Ammon's horn (tissue), 1 donor: ENCODE data around the gene MICOS13.
"Not testable (repeated sequence)": the region's sequence is repeated elsewhere in the genome, so short reads cannot be mapped to it uniquely, and the experiment has no call there.

Experiments
- DNase-seq: peaks from one replicate; pipeline ENCODE4 v3.0.0-alpha.2; 2016; ENCODE audit warnings: low spot score

The MICOS13 gene, protein sequence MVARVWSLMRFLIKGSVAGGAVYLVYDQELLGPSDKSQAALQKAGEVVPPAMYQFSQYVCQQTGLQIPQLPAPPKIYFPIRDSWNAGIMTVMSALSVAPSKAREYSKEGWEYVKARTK

DNA sequence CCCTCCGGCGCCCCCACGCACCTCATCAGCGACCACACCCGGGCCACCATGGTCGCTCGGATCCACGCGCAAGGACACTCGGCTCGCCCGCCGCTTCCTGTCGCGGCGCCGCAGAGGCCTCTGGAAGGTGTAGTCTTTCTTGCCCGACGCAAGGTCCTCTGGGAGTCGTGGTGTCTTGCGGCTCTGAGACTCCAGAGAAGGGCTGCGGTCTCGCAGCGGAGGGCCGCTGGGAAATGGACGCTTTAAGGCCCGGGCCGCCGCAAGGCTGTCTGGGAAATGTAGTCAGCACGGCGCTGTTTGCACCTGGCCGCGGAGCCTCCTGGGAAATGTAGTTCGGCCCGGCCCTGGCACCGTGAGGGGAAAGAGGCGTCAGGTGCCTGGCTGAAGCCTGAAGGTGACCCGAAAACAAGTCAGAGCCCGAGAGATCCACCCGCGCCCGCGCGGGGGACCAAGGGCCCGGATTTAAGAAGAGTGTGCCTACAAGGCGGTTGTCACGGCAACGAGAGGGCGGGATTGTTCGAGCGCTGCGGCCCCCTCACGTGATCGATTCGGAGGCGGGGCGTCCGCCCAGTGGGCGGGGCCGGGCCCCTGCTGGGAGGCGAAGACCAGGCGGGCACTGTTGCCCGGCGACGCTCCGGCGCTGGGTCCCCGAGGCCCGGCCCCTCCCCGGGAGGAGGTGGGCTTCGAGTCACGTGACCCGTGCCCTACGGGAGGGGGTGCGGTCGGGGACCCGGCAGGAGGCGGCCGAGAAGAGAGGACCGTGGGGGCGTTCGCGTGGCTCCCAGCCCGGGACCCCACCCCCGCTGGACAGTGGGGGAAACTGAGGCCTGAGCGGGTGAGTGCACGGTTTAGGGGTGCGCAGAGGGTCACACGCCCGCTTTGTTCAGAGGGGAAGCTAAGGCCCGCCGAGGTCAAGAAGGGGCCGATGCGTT lies at the start of gene MICOS13, which contains the start of gene HSD11B1L:
MICOS13 (minus strand) TSS at position 80 of the 932 bp plus-strand sequence; CDS start at position 50, 30 bp downstream.
HSD11B1L (plus strand) TSS at position 591 of the 932 bp plus-strand sequence. CDS start 3,806 bp downstream, outside the sequence.
- DNase-seq: peak; percentile 99

DNA sequence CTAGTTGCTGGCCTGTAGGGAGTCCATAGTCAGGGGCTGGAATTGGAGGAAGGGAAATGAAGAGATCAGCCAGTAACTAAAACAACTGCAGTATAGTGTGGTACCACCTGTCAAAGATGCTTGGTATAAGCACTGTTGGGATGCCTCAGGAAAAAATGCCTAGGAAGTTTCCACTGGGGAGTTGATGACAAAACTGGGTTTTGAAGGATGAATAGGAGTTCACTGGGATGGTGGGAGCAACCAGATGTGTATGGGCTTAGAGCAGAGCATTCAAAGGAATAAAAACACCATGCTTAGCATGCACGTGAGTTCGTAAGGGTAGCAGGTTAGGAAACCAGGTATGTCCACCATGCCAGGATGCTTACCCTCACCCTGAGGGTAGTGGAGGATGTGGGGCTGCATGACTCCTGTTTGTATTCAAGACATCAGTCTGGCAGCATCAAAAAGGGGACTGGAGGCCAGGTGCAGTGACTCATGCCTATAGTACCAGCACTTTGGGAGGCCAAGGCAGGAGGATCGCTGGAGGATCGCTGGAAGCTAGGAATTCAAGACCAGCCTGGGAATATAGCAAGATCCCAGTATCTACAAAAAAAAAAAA lies 47.2 kb upstream of the MICOS13 start:
- DNase-seq: no peak

DNA sequence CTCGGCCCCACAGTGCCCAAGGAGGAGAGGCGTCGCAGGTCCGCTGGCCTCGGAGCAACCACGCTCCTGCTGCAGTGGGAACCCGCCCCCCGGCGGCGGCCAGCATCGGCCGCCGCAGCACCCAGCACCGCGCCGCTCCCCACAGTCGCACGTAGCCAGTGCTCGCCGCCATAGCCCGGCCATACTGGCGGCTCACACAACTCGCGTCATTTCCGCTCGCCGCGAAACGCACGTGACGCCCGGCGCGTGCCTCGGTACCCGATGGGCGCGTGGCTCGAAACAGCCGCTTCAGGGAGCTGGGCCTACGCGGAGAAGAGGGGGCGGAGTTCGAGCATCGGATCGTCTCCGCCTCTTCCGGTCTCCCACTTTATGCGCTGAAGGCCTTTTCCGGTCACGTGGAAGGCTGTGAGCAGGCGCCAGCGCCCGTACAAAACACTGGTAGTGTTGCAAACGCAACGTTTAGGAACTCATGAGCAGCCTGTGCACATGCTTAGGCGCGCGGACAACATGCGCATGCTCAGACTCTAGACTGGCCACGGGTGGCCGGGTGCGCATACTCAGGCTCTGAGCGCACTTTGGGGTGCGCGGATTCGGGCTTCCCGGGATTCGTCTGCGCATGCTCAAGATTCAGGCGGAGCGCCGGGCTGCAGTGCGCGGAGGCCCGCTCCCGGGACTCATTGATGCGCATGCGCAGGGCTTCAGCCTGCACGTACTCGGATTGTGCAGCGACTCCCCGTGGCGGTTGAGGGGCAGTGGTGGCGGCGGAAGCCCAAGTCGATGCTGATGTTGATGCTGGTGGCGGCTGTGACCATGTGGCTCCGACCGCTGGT lies 39.9 kb upstream of the MICOS13 start, which contains the start of the genes CATSPERD and LONP1:
CATSPERD (plus strand) TSS at position 677 of the 830 bp plus-strand sequence; CDS start at position 778, 101 bp downstream.
LONP1 (minus strand) TSS at position 186 of the 830 bp plus-strand sequence; CDS start at position 172, 14 bp downstream.
- peak; percentile 99 for DNase-seq

DNA sequence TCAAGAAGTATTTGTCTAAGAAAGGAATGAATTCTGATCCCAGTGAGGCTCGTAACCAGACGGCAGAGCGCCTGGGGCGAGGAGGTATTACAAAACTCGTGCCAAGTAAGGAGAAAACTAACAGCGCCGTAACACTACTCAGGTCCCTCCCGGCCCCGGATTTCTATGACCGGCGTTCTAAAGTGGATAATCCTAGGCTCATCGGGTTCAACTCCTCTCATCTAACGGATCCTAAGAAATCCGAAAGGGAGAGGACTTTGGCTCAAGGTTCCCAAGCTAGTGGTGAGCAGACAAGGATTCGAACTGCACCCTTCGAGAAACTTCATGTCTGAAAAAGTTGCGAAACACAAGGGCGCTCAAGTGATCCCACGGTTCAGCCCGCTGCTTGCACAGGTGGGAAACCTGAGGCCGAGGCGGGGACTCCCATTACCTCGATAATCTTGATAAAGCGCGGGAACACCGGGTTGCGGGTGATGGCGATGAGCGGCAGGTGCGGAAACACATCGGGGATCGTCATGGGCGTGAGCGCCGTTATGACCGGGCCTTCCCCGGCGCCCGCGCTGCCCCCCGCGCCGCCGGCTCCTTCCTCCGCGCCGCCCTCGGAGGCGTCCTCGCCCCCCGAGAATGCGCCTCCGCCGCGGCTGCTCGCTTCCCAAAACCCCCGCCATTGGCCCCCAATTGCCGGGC lies 39.1 kb upstream of the MICOS13 start:
- no peak for DNase-seq

DNA sequence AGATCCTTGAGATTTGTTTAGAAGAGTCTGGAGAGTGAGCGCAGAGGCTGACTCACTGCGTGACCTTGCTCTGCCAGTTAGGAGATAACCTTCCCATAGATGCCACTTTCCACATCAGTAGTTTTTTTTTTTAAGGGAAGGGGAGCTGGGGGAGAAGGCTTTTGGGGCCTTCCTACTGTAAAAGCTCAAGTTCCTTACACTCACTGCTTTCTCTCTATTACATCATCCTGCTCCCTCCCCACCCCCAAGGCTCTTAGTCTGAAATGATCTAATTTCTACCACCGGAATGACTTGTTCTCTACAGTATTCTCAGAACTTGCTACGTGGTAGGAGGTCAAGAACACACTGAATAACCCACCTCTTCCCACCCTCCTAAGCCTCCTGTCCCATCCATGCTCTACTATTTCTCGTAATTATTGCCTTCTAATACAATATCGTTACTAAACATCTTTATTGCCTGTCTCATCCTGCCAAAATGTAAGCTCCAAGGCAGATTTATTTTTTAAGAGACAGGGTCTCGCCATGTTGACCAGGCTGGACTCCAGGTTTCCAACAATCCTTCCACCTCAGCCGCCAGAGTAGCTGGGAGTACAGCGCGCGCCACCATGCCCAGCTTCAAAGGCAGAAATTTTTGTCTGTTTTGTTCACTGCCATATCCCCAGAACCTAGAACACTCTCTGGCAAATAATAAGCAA lies 38.4 kb upstream of the MICOS13 start:
- no peak for DNase-seq

DNA sequence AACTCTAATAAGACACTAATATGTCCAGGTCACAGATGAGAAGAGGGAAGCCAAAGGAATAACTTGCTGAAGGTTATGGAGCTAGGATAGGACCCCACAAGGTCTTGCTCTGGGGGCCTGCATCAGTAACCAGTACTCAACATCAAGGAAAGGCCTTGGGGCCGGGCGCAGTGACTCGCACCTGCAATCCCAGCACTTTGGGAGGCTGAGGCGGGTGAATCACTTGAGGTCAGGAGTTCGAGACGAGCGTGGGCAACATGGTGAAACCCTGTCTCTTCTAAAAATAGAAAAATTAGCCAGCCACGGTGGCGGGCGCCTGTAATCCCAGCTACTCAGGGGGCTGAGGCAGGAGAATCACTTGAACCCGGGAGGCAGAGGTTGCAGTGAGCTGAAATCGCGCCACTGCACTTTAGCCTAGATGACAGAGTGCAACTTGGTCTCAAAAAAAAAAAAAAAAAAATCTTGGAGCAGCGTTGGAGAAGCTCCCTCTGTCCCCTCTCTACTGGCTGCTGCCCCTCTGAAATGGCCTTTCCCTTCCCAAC lies 37.8 kb upstream of the MICOS13 start:
- no peak for DNase-seq

DNA sequence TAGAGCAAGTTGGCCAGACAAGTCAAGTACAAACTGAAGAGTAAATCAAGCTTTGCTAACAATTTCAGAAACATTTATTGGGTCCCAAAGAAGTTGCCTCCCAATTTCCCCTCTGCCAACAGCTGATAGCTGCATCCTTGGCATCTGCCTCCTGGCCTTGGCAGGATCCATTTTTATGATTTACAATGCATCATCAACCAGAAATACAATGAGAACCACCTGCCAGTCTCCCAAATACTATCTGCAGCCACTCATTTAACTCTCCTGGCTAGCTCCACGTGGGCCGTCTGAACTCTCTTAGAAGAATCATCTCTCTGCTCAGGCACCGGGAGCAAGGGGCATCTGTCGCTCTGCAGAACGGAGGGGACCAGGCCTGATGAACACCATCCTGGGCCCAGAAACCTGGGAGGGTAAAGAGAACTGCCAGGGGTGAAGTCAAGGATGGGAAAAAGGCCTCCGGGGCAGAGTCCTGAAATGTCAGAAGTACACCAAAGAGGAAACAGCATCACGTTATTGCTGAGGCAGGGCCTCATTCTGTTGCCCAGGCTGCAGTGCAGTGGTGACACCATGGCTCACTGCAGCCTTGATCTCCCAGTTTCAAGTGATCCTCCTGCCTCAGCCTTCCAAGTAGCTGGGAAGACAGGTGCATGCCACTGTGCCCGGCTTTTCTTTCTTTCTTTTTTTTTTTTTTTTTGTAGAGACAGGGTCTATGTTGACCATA lies 37.1 kb upstream of the MICOS13 start:
- DNase-seq: no peak

DNA sequence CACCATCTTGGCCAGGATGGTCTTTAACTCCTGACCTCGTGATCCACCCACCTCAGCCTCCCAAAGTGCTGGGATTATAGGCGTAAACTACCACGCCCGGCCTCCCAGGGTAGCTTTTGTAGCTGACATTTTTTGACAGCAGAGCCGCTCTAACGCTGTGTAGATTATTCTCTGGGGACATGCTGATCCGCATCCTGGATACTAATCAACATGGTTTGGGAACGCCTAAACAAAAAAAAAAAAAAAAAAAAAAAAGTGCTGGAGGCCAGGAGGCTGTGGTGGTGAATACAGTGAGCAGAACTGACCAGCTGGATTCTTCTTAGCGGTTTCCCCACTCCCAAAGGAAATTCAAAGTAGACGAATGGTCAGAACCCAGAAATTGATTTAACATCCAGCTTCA lies 34.5 kb upstream of the MICOS13 start:
- DNase-seq: no peak

DNA sequence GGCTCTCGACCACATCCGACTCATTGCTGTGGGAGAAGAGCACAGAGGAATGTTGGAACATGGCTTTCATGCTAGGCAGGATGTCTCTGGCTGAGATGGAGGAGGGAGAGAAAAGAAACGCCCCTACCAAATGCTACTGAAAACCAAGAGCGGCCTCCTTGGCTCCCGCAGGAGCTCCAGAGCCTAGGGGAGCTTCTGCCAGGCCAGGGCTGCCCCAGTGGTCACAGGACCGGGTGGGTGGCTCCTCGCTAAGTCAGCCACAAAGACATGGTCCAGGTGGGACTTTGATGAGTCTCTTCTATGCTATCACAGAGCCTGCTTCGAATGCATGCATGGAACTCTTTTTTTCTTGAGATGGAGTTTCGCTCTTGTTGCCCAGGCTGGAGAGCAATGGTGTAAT lies 32.9 kb upstream of the MICOS13 start:
- DNase-seq: no peak

DNA sequence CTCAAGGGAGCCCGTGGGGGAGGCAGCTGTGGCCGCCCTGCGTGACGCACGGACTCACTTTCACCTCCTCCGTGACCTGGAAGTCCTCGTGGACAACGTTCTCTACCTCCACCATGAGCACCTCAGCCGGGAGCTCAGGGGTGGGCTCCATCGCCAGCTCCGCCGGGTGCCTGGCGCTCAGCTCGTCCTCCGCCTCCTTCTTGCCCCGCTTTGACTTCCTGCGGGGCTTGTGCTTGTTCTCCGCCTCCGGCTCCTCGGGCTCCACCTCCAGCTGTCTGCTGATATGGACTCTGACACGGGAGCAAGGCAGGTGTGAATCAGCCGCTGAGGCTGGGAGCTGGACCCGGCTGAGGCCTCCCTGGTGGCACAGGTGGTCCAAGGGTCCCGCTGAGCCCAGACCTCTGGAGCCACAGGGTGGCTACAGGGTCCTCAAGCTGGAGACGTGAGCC lies 31.4 kb upstream of the MICOS13 start:
- no peak for DNase-seq

DNA sequence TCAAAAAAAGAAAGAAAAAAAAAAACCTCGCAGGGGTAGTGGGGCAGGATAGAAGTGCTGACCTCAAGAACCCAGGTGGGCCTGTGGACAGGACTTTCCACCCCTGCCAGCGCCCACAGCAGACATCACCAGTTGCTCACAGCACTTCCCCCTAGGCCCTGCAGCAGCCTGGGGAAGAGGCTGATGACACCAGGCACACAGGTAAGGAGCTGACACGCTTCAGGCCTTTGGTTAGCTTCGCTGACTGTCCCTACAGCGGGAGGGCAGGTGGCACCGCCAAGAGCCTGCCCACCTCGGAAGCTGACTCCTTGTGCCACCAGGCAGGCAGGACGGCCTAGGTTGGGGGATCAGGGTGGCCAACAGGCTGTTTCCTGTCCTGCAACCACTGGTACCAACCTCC lies 30.7 kb upstream of the MICOS13 start:
- DNase-seq: no peak

DNA sequence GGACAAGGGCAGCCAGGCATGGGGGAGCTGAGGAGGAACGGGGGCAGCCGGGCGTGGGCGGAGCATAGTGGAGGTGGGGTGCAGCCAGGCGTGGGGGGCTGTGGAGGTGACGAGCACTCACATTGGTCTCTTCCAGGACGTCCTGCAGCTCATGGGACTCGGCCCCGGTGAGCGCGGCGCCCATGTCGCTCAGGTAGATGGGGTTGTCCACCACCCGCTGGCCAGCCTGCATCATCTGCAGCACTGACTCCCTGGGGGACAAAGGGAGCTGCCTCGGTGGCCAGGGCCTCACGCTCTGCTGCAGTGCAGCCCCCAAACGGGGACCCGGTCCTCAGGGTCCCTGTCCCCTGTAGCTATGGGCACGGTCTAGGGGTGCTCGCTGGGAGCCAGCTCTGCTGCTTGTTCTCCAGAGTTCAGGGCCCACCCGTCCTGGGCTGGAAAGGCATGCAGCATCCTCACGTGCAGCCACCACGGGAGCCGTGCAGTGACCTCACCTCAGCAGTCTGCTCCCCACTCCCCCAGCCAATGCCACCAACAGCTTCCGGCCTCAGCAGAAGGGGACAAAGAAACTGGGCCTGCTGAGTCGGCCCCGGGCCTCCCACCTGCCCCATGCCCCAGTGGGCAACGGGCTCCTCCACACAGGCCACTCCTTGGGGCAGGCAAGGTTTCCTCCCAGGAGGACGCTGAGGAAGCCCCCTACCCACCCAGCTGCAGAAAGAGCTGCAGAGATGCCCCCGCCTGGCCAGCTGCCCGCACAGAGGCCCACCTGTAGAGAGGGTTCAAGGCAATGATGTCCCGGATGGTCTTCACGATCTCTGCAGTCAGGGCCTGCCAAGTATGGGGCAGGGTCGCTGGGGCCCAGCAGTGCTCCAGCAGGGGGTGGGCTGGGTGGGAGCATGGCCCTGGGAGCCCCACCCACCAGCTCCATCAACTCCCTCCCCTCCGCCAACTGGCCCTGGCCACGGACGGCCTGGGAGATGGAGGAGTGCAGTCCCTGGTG lies 27.6 kb upstream of the MICOS13 start:
- DNase-seq: no peak

DNA sequence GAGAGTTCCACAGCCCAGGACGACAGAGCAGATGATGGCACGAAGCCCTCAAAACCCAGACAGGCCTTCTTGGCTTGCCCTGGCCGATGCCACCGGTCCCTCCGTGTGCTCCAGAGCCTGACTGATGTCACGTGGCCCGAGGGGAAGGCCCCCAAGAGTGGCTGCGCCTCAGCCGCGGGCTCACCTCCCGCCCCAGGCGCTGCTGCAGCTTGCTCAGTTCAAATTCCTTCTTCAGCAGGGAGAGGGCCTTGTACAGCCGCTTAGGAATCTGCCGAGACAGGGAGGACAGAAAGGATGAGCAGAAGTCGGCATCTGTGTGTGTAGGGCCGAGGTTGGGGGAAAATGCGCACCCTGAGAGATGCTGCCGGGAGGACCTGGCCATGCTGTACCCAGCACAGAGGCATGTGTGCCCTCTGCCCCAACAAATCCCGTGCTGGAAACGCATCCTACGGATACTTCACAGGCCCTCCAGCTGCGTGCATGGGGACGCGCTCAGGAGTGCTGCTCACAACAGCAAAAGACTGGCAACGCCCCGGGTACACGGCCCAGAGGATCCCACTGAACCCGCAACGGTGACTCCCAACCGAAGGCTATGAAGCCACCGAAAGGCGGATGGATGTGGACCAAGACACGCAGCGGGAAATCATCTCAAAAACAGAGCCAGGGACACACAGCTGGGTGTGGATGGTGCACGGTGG lies 26.7 kb upstream of the MICOS13 start:
- no peak for DNase-seq

DNA sequence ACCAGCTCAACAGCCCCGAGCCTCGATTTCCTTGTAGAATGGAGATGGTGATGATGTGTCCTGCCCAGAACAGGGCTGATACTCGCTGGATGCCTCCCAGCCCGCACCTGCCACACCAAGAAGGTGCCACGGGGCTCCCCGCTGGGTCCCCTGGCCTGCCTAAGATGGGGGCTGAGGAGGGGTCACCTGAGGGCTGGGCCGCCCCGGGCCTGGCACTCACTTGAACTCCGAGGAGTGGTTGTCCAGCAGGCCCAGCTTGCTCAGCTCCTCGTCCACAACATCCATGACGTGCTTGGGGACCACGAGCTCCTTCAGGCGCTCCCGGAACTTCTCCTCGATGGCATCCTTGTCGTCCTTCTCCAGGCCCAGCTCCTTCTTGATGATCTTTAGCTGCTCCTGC lies 25.2 kb upstream of the MICOS13 start:
- DNase-seq: no peak

DNA sequence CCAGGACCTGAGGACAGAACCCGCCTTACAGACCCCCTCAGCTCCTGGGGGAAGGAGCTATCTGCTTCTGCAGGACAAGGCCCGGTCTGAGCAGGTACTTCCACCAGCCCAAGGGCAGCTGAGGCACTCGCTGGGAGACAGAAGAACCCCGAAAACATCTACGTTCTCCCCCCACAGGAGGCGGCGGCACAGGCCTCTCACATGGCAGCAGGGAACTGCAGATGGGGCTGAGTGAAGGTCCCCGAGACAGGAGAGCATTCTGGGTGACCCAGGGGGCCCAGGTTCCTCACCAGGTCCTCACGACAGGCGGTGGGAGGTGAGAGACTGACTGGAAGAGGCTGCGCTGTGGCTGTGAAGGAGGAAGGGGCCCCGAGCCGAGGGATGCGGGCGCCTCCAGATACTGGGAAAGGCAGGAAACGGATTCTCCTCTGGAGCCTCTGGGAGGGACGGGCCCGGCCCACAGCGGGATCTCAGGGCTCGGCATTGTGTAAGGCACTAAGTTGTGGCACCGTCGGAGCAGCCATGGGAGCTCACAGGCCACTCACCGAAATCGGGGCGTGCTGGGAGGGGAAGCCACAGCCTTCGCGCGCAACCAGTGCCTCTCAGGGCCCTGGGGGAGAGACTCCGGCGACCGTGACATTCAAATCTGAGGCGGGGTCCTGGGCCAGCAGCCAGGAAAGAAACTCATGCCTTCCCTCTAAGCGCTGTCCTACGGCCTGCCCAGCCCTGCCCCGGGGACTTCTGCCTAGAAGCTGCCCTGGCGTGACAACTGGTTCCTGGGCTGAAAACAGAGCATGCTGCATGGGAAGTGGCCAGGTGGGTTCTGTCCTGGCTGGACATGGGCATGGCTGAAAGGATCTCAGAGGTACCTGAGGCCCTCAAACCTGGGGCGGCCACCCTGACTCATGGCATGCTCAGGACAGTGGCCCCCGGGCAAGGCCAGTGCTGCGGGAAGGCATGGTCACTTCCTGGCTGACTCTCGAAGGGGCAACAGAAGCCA lies 23.8 kb upstream of the MICOS13 start:
- DNase-seq: no peak

DNA sequence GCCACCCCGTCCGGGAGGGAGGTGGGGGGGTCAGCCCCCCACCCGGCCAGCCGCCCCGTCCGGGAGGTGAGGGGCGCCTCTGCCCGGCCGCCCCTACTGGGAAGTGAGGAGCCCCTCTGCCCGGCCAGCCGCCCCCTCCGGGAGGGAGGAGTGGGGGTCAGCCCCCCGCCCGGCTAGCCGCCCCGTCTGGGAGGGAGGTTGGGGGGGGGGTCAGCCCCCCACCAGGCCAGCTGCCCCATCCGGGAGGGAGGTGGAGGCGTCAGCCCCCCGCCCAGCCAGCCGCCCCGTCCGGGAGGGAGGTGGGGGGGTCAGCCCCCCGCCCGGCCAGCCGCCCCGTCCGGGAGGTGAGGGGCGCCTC lies 21.7 kb upstream of the MICOS13 start:
- not testable (repeated sequence) for DNase-seq
